ENCODE results near the gene ALOX12B.
"Not testable (repeated sequence)": the region's sequence is repeated elsewhere in the genome, so short reads cannot be mapped to it uniquely, and the experiment has no call there.

Gene ALOX12B

DNA sequence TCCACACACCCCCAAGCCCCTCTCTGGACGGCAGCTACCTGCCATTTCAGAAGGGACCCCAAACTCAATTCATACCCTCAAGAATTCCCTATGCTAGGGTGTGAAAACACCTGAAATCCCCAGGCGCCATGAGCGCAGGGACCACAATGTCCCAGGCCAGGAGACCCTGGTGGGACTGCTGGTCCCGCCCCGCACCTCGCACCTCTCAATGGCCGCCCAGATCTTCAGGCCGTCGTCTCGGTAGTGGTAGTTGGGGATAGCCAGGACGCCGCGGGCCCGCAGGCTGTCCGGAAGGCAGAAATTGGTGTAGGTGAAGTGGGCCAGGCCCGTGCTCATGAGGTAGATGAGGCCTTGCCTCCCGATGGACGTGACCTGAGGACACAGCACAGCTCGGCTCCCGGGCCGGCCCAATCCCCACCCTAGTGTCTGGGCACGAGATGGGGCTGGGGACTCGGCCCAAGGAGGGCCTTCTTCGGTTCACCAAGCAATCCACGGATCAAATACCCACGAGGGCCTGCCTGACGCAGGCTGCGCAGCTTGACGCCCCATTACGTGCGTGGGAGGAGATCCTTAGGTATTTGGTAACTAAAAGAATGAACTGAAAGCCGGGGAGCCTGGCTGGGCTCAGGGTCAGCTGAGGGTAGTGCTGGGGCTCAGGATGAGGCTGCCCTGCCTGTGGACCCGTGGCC, 21.6 kb upstream of the ALOX12B start:
- Histone ChIP-seq H3K27me3 (peaks cover 40% of the 10 kb centered on the region), H3K27ac (no peak overlapping the region), H3K4me2 (no peak overlapping the region), H3K9me3 (no peaks in the 10 kb centered on the region), H3K4me3 (no peak overlapping the region), H3K36me3 (no peaks in the 10 kb centered on the region), H3K9ac (no peak overlapping the region), H3K4me1 (peaks cover 16% of the 10 kb centered on the region), H4K20me1 (no peaks in the 10 kb centered on the region; the same call in 1 of the 2 replicates)
- no peak for TF ChIP-seq Cebpa-rat (IDR thresholded peaks at IDR 0.05)

DNA sequence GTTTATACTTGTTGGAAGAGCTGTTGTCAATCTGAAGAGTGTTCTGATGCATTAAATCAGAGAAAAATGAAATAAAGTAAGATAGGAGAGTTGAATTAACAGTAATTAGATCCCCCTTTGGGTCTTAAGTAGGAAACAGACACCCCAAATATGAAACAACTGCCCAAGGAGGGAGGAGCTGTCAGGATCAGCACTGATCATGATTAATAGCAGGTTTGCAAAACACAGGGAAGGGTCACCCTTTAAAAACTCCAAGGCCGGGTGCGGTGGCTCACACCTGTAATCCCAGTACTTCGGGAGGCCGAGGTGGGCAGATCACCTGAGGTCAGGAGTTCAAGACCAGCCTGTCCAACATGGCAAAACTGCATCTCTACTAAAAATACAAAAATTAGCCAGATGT, 19.5 kb upstream of the ALOX12B start:
- not testable (repeated sequence) for H3K36me3 ChIP-seq, H3K4me3 ChIP-seq, H3K4me2 ChIP-seq, H3K9ac ChIP-seq, H4K20me1 ChIP-seq, H3K9me3 ChIP-seq, H3K27ac ChIP-seq
- Histone ChIP-seq H3K27me3 (peaks cover 19% of the 10 kb centered on the region), H3K4me1 (peaks cover 17% of the 10 kb centered on the region)

DNA sequence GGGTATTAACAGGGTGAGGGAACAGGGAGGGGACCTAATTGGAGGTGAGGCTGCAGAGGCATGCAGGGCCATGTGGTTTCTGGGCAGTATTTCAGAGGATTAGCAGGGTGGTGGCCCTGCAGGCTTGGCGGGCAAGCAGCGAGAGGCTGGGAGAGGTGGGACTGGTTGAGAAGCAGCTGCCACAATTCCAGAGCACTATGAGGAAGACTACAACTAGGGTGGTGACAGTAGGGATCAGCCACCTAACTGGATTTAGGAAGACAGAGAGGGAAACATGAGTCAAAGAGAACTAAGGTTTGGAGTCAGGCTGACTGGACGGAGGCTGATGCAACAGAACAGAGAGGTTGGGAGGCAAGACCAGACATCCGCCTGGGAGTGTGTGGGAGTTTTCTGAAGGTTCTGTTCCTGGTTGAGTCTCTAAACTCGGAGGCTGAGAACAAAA, 18.5 kb upstream of the ALOX12B start:
- Histone ChIP-seq H3K36me3 (no peaks in the 10 kb centered on the region), H3K27me3 (peaks cover 12% of the 10 kb centered on the region), H3K4me3 (no peak overlapping the region), H3K9me3 (no peaks in the 10 kb centered on the region), H3K9ac (no peak overlapping the region), H3K4me1 (peaks cover 25% of the 10 kb centered on the region), H3K4me2 (no peak overlapping the region), H3K27ac (no peak overlapping the region), H4K20me1 (no peaks in the 10 kb centered on the region; the same call in 1 of the 2 replicates)
- no peak for TF ChIP-seq Cebpa-rat (IDR thresholded peaks at IDR 0.05)

DNA sequence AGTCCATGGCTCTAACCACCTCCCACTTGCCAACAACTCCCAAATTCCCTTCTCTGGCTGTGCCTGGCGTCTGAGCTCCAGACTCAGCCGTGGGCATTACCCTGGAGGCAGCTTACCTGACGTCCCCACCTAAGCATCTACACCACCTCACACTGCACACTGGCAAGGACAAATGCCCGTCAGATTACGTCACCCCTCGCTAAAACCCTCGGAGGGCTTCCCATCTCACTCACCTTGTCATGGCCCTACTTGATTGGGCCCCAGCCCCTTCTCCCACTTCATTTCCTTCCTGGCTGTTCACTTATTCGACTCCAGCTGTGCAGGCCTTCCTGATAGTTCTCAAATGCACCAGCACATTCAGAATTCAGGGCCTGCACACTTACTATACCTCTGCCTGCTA, 17.4 kb upstream of the ALOX12B start:
- TF ChIP-seq Cebpa-rat (IDR thresholded peaks at IDR 0.05): no peak

DNA sequence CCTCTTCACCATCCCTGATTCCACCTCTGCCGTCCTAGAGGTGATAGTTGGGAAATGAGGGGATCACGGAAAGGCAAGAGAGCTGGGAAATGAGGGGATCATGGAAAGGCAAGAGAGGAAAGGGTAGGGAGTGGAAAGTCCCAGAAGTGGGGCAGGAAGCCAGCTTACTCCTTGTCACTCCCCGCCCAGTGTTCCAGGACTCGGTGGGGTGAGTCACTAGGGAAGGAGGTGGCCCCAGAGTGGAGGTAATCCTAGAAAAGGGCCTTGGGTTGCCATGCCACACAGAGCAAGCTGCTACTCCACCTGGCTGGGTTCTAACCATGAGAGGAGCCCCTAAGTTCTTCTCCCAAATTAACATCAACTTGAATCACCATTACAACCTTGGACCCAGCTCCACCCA, 16.0 kb upstream of the ALOX12B start:
- H3K27ac ChIP-seq: no peak overlapping the region
- no peak overlapping the region for H3K9ac ChIP-seq
- H3K4me2 ChIP-seq: no peak overlapping the region
- H3K9me3 ChIP-seq: no peaks in the 10 kb centered on the region
- H3K4me1 ChIP-seq: peaks cover 18% of the 10 kb centered on the region
- no peaks in the 10 kb centered on the region for H4K20me1 ChIP-seq
- no peaks in the 10 kb centered on the region for H3K27me3 ChIP-seq
- no peak for TF ChIP-seq Cebpa-rat (IDR thresholded peaks at IDR 0.05)
- H3K4me3 ChIP-seq: no peak overlapping the region
- H3K36me3 ChIP-seq: no peaks in the 10 kb centered on the region

More for the DNA sequence above, 17.4 kb upstream of the ALOX12B start:
- Histone ChIP-seq H4K20me1 (no peaks in the 10 kb centered on the region), H3K9ac (no peak overlapping the region), H3K4me3 (no peak overlapping the region), H3K27ac (no peak overlapping the region), H3K4me2 (peak overlapping the region; percentile 22), H3K9me3 (no peaks in the 10 kb centered on the region), H3K4me1 (peaks cover 20% of the 10 kb centered on the region), H3K36me3 (no peaks in the 10 kb centered on the region), H3K27me3 (peaks cover 2% of the 10 kb centered on the region; the same call in 1 of the 2 replicates)

DNA sequence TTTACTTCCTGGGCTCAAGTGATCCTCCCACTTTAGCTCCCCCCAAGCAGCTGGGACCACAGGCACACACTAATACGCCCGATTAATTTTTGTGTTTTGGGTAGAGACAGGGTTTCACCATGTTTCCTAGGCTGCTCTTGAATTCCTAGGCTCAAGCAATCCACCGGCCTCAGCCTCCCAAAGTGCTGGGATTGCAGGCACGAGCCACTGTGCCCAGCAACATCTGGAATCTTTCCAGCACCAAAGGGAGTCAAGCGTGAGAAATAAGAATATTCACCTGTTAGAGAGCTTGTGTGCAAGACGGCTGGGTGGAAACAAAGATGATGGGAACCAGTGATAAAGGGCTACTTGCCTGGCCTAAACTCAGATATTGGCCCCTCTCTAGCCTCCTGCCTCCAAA, 14.2 kb upstream of the ALOX12B start:
- H3K27ac ChIP-seq: no peak overlapping the region
- no peak for TF ChIP-seq Cebpa-rat (IDR thresholded peaks at IDR 0.05)
- H3K4me1 ChIP-seq: peaks cover 18% of the 10 kb centered on the region
- peak overlapping the region; percentile 26; the same call in 1 of the 2 replicates for H3K4me2 ChIP-seq
- no peaks in the 10 kb centered on the region for H3K36me3 ChIP-seq
- no peak overlapping the region for H3K9ac ChIP-seq
- no peaks in the 10 kb centered on the region for H3K9me3 ChIP-seq
- H3K4me3 ChIP-seq: no peak overlapping the region
- H4K20me1 ChIP-seq: no peaks in the 10 kb centered on the region
- H3K27me3 ChIP-seq: no peaks in the 10 kb centered on the region

DNA sequence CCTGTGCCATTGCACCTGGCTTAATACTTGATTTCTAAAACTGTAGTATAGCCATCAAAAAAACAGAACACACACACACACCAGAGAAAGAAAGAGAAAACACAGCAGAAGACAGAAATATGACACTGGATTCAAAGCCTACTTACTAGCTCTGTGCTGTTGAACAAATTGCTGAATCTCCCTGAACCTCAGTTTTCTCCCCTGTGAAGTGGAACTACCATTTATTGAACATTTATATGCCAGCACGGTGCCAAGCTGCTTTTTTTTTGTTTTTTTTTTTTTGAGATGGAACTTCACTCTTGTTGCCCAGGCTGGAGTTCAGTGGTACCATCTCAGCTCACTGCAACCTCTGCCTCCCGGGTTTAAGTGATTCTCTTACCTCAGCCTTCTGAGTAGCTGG, 13.2 kb upstream of the ALOX12B start:
- Histone ChIP-seq H3K4me1 (peaks cover 18% of the 10 kb centered on the region), H3K27ac (no peak overlapping the region), H3K4me2 (no peak overlapping the region), H4K20me1 (no peaks in the 10 kb centered on the region), H3K4me3 (no peak overlapping the region), H3K9me3 (no peaks in the 10 kb centered on the region), H3K27me3 (no peaks in the 10 kb centered on the region), H3K9ac (no peak overlapping the region), H3K36me3 (no peaks in the 10 kb centered on the region)
- TF ChIP-seq Cebpa-rat (IDR thresholded peaks at IDR 0.05): no peak

DNA sequence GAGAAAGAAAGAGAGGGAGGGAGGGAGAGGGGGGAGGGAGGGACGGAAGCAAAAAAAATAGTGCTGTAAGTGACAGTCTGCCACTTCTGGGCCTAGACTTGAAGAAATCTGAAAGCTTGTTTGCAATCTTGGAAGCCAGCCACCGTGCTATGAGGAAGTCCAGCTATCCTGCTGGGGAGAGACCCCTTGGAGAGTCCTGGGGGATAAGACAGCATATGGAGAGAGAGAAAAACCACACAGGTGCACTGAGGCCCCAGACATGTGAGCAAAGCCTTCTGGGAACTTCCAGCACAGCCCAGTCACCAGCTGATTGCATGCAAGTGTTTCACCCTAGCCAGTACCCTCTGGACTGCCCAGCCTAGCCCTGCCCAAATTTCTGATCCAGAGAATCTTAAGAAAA, 12.6 kb upstream of the ALOX12B start:
- Histone ChIP-seq H3K9me3 (no peaks in the 10 kb centered on the region), H3K27me3 (no peaks in the 10 kb centered on the region), H3K36me3 (no peaks in the 10 kb centered on the region), H3K9ac (no peak overlapping the region), H4K20me1 (no peaks in the 10 kb centered on the region), H3K4me1 (peaks cover 14% of the 10 kb centered on the region), H3K4me2 (no peak overlapping the region), H3K4me3 (no peak overlapping the region), H3K27ac (no peak overlapping the region)
- TF ChIP-seq Cebpa-rat (IDR thresholded peaks at IDR 0.05): no peak

DNA sequence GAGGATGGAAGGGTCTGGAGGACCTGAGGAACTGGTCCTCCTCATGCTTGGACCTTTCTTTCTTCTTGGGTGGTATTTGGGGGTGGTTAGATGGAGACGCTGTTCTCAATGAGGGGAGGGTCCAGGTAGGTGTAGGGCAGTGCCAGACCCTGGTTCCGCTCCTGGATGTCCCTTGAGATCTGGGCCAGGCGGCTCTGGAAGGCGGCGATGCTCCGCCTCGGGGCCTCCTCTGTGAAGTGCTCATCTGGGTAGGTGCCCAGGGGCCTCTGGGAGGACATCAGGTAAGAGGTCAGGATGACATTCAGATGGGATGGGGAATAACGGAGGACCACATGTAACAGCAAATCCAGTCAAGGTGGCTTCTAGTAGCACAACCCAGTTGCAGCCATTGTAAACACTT, 9.0 kb upstream of the ALOX12B start:
- no peak overlapping the region for H3K27ac ChIP-seq
- H3K4me1 ChIP-seq: peaks cover 20% of the 10 kb centered on the region
- H3K27me3 ChIP-seq: no peaks in the 10 kb centered on the region
- no peak overlapping the region for H3K4me3 ChIP-seq
- H4K20me1 ChIP-seq: no peaks in the 10 kb centered on the region
- no peak for TF ChIP-seq Cebpa-rat (IDR thresholded peaks at IDR 0.05)
- no peaks in the 10 kb centered on the region for H3K36me3 ChIP-seq
- no peak overlapping the region for H3K4me2 ChIP-seq
- H3K9ac ChIP-seq: no peak overlapping the region
- no peaks in the 10 kb centered on the region for H3K9me3 ChIP-seq

DNA sequence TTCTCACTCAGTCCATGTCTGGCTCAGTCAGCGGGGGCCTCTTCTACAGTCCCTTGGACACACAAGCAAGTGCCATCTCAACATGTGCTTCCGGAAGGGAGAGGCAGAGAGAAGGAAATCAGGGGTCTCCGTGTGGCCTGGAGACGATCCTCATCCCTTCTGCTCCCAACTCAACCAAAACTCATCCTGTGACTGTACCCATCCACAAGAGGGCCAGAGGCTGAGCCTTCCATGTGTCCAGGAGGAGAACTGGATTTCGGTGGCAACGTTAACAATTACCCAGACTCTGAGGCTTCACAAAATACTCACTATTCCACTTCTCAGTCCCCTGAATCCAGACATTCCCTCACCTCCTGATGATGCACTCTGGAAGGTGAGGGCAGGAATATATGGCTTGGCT, 7.8 kb upstream of the ALOX12B start:
- Histone ChIP-seq H3K27me3 (no peaks in the 10 kb centered on the region), H3K27ac (no peak overlapping the region), H3K9me3 (no peaks in the 10 kb centered on the region), H4K20me1 (no peaks in the 10 kb centered on the region), H3K4me2 (no peak overlapping the region), H3K36me3 (no peaks in the 10 kb centered on the region), H3K9ac (no peak overlapping the region), H3K4me1 (peaks cover 28% of the 10 kb centered on the region), H3K4me3 (no peak overlapping the region)
- no peak for TF ChIP-seq Cebpa-rat (IDR thresholded peaks at IDR 0.05)
